DOHH2 (cell line): ENCODE results near the gene ANO6.

Experiments
- H3F3A ChIP-seq: fragments of 200-600 bp; sonication (generic), shearing (Covaris generic); 2 replicates; pipeline ENCODE4 v1.6.0; 2016; ENCODE audit warnings: antibody characterized with exemption, mild to moderate bottlenecking; ENCODE audit not compliant: control insufficient read depth, insufficient read depth
- H3K27ac ChIP-seq: fragments of 200-600 bp; sonication (generic); 2 replicates; pipeline ENCODE4 v1.5.1; 2014; ENCODE audit warnings: low read depth, mild to moderate bottlenecking, low read length, moderate library complexity
- H3K27me3 ChIP-seq: fragments of 200-600 bp; sonication (generic); 2 replicates; pipeline ENCODE4 v1.6.1; 2014; ENCODE audit warnings: mild to moderate bottlenecking, low read length, mixed read lengths; ENCODE audit not compliant: control insufficient read depth
- H3K36me3 ChIP-seq: fragments of 200-600 bp; sonication (generic); 2 replicates; pipeline ENCODE4 v1.6.1; 2014; ENCODE audit warnings: mild to moderate bottlenecking, low read length, moderate library complexity, mixed read lengths; ENCODE audit not compliant: control insufficient read depth
- H3K4me1 ChIP-seq: fragments of 200-600 bp; sonication (generic); 2 replicates; pipeline ENCODE4 v1.6.1; 2014; ENCODE audit warnings: mild to moderate bottlenecking, low read length, mixed read lengths; ENCODE audit not compliant: control insufficient read depth
- H3K4me2 ChIP-seq: fragments of 200-600 bp; sonication (generic); 2 replicates; pipeline ENCODE4 v1.6.0; 2014; ENCODE audit warnings: mild to moderate bottlenecking, low read length, moderate library complexity
- H3K4me3 ChIP-seq: fragments of 200-600 bp; sonication (generic); 2 replicates; pipeline ENCODE4 v1.5.1; 2014; ENCODE audit warnings: mild to moderate bottlenecking, low read length, mixed read lengths
- H3K79me2 ChIP-seq: fragments of 200-600 bp; sonication (generic); 2 replicates; pipeline ENCODE4 v1.6.1; 2014; ENCODE audit warnings: mild to moderate bottlenecking, low read length, mixed read lengths; ENCODE audit not compliant: control insufficient read depth
- H3K9me2 ChIP-seq: fragments of 200-600 bp; sonication (generic); replicated peaks from 2 replicates; pipeline ENCODE4 v1.6.1; 2014; ENCODE audit warnings: mild to moderate bottlenecking, low read length, mixed read lengths; ENCODE audit not compliant: control insufficient read depth
- H3K9me3 ChIP-seq: fragments of 200-600 bp; sonication (generic); 2 replicates; pipeline ENCODE4 v1.6.1; 2014; ENCODE audit warnings: antibody characterized with exemption, low read length, mixed read lengths; ENCODE audit not compliant: control insufficient read depth, insufficient read depth
- H4K20me1 ChIP-seq: fragments of 200-600 bp; sonication (generic); 2 replicates; pipeline ENCODE4 v1.6.0; 2014; ENCODE audit warnings: low read depth, mild to moderate bottlenecking, antibody characterized with exemption, low read length, moderate library complexity; ENCODE audit not compliant: control insufficient read depth, insufficient read depth
- CTCF ChIP-seq: fragments of 200-600 bp; sonication (generic); IDR thresholded peaks from one replicate; pipeline ENCODE4 v1.5.1; 2014; ENCODE audit warnings: antibody characterized with exemption, mild to moderate bottlenecking, low read depth, low read length; ENCODE audit not compliant: poor library complexity, severe bottlenecking
- EZH2phosphoT487 ChIP-seq: fragments of 200-600 bp; sonication (generic); IDR thresholded peaks from 2 replicates; pipeline ENCODE4 v1.6.1; 2017; ENCODE audit warnings: borderline replicate concordance, mild to moderate bottlenecking, antibody characterized with exemption, low read length, moderate library complexity, mixed read lengths

Gene ANO6

DNA sequence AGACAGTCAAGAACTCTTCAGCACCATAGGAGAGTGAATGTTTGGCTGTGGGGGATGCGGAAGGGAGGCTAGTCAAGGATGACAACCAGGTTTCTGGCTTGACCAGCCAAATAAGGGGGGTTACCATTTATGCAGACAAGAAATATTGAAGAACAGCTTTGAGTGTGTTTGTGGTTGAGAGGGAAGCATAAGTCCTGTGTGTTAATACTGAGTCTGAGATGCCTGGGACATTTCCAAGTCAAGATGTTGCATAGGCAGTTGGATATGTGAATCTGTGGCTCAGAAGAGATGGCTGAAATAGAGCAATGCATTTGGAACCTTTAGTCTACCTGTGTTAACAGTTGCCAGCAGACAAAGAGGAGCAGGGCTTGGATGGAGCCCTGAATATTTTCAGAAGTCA is 66.1 kb downstream of the ANO6 start:
- no peaks in the 10 kb centered on the region for H3K9me2 ChIP-seq
- no peak overlapping the region for H3K4me3 ChIP-seq
- no peaks in the 10 kb centered on the region for H4K20me1 ChIP-seq
- H3K27ac ChIP-seq, result no peak overlapping the region
- H3K4me2 ChIP-seq, result no peak overlapping the region
- H3K27me3 ChIP-seq, result no peaks in the 10 kb centered on the region
- H3K4me1 ChIP-seq, result no peaks in the 10 kb centered on the region
- no peaks in the 10 kb centered on the region for H3K9me3 ChIP-seq
- peaks cover 5% of the 10 kb centered on the region; the same call in 1 of the 2 replicates for H3K36me3 ChIP-seq
- no peaks in the 10 kb centered on the region; the same call in none of the 2 replicates for H3K79me2 ChIP-seq
- no peak for TF ChIP-seq EZH2phosphoT487
- no peak for TF ChIP-seq CTCF
- no peaks in the 10 kb centered on the region for H3F3A ChIP-seq

GRCh38 chr12:45282411-45282810 is 66.5 kb downstream of the ANO6 start:
- Histone ChIP-seq H3K79me2 (no peaks in the 10 kb centered on the region; the same call in none of the 2 replicates), H3K4me1 (no peaks in the 10 kb centered on the region), H3K27ac (no peak overlapping the region)

DNA sequence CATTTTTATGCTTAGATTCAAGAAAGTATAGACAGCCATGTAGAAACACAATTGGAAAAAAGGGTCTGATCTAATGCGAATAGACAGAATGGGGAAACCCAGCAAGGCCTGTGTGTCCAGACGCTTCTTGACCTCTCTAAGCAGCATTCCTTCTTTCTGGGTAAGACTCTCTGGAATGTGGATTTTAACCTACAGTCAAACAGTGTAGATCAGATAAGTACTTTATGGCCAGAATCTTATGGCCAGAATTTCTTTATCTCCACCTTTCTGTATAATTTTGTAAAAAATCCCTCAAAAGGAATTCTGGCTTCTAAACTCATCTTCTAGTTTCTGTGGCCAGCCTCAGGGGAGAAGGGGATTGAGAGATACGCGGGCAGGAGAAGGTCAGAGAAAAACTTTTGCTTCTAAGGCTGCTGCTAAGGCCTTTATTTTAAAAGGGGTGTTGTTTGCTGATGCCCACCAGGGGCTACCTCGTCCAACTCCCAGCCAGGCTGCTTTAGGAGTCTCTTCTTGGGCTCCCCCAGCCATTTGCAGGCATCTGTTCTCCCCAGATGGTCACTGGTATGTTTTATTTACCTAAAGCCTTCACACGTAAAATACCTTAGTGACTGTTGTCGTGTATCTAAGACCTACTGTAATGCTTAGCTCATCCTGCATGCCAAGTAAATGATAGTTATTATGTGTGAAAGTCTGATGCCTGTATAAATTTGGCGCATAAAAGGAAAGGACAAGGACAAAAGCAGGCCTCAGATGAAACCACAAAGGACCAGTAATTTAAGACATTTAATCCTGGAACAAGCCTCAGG is 68.4 kb downstream of the ANO6 start:
- H3K27ac ChIP-seq, result no peak overlapping the region
- no peaks in the 10 kb centered on the region for H3K4me1 ChIP-seq
- no peaks in the 10 kb centered on the region for H3K9me2 ChIP-seq
- peaks cover 5% of the 10 kb centered on the region; the same call in 1 of the 2 replicates for H3K36me3 ChIP-seq
- no peak for TF ChIP-seq CTCF
- TF ChIP-seq EZH2phosphoT487, result no peak
- no peaks in the 10 kb centered on the region; the same call in none of the 2 replicates for H3K79me2 ChIP-seq
- no peaks in the 10 kb centered on the region for H3K9me3 ChIP-seq
- H4K20me1 ChIP-seq, result no peaks in the 10 kb centered on the region
- no peaks in the 10 kb centered on the region for H3F3A ChIP-seq
- no peak overlapping the region for H3K4me2 ChIP-seq
- H3K4me3 ChIP-seq, result no peak overlapping the region
- no peaks in the 10 kb centered on the region for H3K27me3 ChIP-seq

More at GRCh38 chr12:45282411-45282810, 66.5 kb downstream of the ANO6 start:
- no peaks in the 10 kb centered on the region for H3K9me3 ChIP-seq
- H4K20me1 ChIP-seq, result no peaks in the 10 kb centered on the region
- no peaks in the 10 kb centered on the region for H3F3A ChIP-seq
- H3K36me3 ChIP-seq, result peaks cover 5% of the 10 kb centered on the region; the same call in 1 of the 2 replicates
- no peaks in the 10 kb centered on the region for H3K9me2 ChIP-seq
- TF ChIP-seq CTCF (no peak), EZH2phosphoT487 (no peak)
- no peaks in the 10 kb centered on the region for H3K27me3 ChIP-seq
- H3K4me3 ChIP-seq, result no peak overlapping the region
- no peak overlapping the region for H3K4me2 ChIP-seq
